SK-N-SH (cell line): ENCODE measurements around the gene CACNA2D3.

Experiments used
- CTCF ChIP-seq: fragments of 200-600 bp; sonication (generic); IDR thresholded peaks from 2 replicates; pipeline ENCODE4 v1.6.1; 2017; ENCODE audit warnings: antibody characterized with exemption, mild to moderate bottlenecking, moderate library complexity
- EZH2phosphoT487 ChIP-seq: fragments of 200-600 bp; sonication (generic); IDR thresholded peaks from 2 replicates; pipeline ENCODE4 v1.6.1; 2017; ENCODE audit warnings: low read depth, mixed run types, mild to moderate bottlenecking, antibody characterized with exemption, moderate library complexity, borderline replicate concordance
- JUND ChIP-seq: IDR thresholded peaks from 2 replicates; pipeline ENCODE4 v1.4.0; 2012
- MAX ChIP-seq: IDR thresholded peaks from 2 replicates; pipeline ENCODE4 v1.4.0; 2012; ENCODE audit warnings: low read depth
- POLR2AphosphoS5 ChIP-seq: IDR thresholded peaks from 2 replicates; pipeline ENCODE4 v1.6.1; 2012; ENCODE audit warnings: low read depth, low read length
- REST ChIP-seq: IDR thresholded peaks from 2 replicates; pipeline ENCODE4 v1.6.1; 2012; ENCODE audit warnings: mild to moderate bottlenecking, low read depth, low read length, moderate library complexity
- RFX5 ChIP-seq: IDR thresholded peaks from 2 replicates; pipeline ENCODE4 v1.6.1; 2012; ENCODE audit warnings: mild to moderate bottlenecking, improper control_type of control experiment, low read length
- TCF12 ChIP-seq: IDR thresholded peaks from 2 replicates; pipeline ENCODE4 v1.4.0; 2012
- ZBTB33 ChIP-seq: IDR thresholded peaks from 2 replicates; pipeline ENCODE4 v1.4.0; 2012; ENCODE audit warnings: low read depth, borderline replicate concordance

GRCh38 chr3:54661151-54661550 is 538.8 kb downstream of the CACNA2D3 start:
- TF ChIP-seq CTCF (no peak), POLR2AphosphoS5 (no peak), MAX (no peak), EZH2phosphoT487 (no peak), JUND (no peak), ZBTB33 (no peak), RFX5 (no peak), TCF12 (no peak), REST (no peak)
